Spleen (tissue), 11 donors: ENCODE results near the gene POLA1. TPM values are rescaled to one million over a fixed set of nuclear protein-coding genes. Genes with fewer than 3 reads are reported as not detected.

Experiments used
- DNase-seq: peaks from one replicate; pipeline ENCODE4 v3.0.0-alpha.2; 2020
- H3K27ac ChIP-seq, 8 donors: fragments of 200-600 bp; sonication (generic) in 7 of 8; 1 replicate in 4 of 8; 2 replicates in 4 of 8; pipeline versions ENCODE4 v1.5.0 to v1.8.0; 2016 to 2021; ENCODE audit warnings: inconsistent platforms in 4 of 8, mild to moderate bottlenecking in 4 of 8, moderate library complexity in 1 of 8
- H3K27me3 ChIP-seq, 7 donors: fragments of 200-600 bp; sonication (generic) in 6 of 7; replicated peaks in 1 of 7; 1 replicate in 4 of 7; 2 replicates in 3 of 7; pipeline versions ENCODE4 v1.5.0 to v1.8.0; 2016 to 2021; ENCODE audit warnings: inconsistent platforms in 3 of 7, mild to moderate bottlenecking in 1 of 7
- H3K36me3 ChIP-seq, 6 donors: fragments of 200-600 bp; sonication (generic) in 5 of 6; 1 replicate in 4 of 6; 2 replicates in 2 of 6; pipeline versions ENCODE4 v1.5.0 to v1.8.0; 2016 to 2021; ENCODE audit warnings: inconsistent platforms in 2 of 6
- H3K4me1 ChIP-seq, 6 donors: fragments of 200-600 bp; sonication (generic) in 5 of 6; 1 replicate in 3 of 6; 2 replicates in 3 of 6; pipeline versions ENCODE4 v1.5.0 to v1.8.0; 2016 to 2021; ENCODE audit warnings: inconsistent platforms in 3 of 6
- H3K4me3 ChIP-seq, 8 donors: fragments of 200-600 bp; sonication (generic) in 7 of 8; 1 replicate in 4 of 8; 2 replicates in 4 of 8; pipeline versions ENCODE4 v1.5.0 to v1.8.0; 2016 to 2021; ENCODE audit warnings: inconsistent platforms in 4 of 8, mild to moderate bottlenecking in 4 of 8, moderate library complexity in 2 of 8
- H3K9me3 ChIP-seq, 8 donors: fragments of 200-600 bp; sonication (generic) in 7 of 8; 1 replicate in 4 of 8; 2 replicates in 4 of 8; pipeline versions ENCODE4 v1.5.0 to v1.8.0; 2016 to 2021; ENCODE audit warnings: inconsistent platforms in 4 of 8
- POLR2A ChIP-seq, 3 donors: fragments of 450-650 bp; IDR thresholded peaks; one replicate each; pipeline ENCODE4 v1.5.1; 2017; ENCODE audit warnings: antibody characterized with exemption in 3 of 3, mild to moderate bottlenecking in 1 of 3
- POLR2AphosphoS5 ChIP-seq, 3 donors: sonication (generic); formaldehyde crosslinking; IDR thresholded peaks; one replicate each; pipeline ENCODE4 v1.5.1; 2017; ENCODE audit warnings: antibody characterized with exemption in 3 of 3
- WGBS, 5 donors: extraction: QIAGEN DNeasy Blood & Tissue Kit in 3 of 5; methylation state at CpG; one replicate each; pipeline versions ENCODE4 v1.1.5 to v1.1.7; 2013 to 2018; 5-methylcytosine and 5-hydroxymethylcytosine counted together
- intact Hi-C: fragments of 100-400 bp; cut with DNase I; formaldehyde crosslinking; loops from one replicate; pipeline ENCODE4 v1.15.0; 2023; ENCODE audit warnings: low total_unique reads
- polyA plus RNA-seq, 3 donors: library from polyadenylated mRNA; stranded (reverse); fragments of 200-250 nt; gene quantifications; one replicate each; pipeline ENCODE4 v1.2.1, GENCODE V29; 2013
- total RNA-seq, 7 donors: library from RNA; depleted of rRNA in 3 of 7; stranded (reverse); fragments of >200 nt in 3 of 7; fragmentation: NEBNext Ultra II Directional in 4 of 7; extraction: Animal tissue kit (Norgen Biotek cat#: 25700) in 4 of 7; gene quantifications; one replicate each; pipeline versions ENCODE4 v1.1.0 to v1.2.1, GENCODE V29; 2016 to 2021
- TF ChIP-seq, protein P1 (sequence below), 11 experiments: fragments of 200-600 bp in 7 of 11; fragments of 450-650 bp in 4 of 11; sonication (generic) in 4 of 11; IDR thresholded peaks in 8 of 11; conservative IDR thresholded peaks in 3 of 11; 1 replicate in 7 of 11; 2 replicates in 4 of 11; pipeline versions ENCODE4 v1.4.0 to v1.8.0; 2016 to 2021; ENCODE audit warnings: antibody characterized with exemption in 11 of 11, inconsistent platforms in 4 of 11, mild to moderate bottlenecking in 1 of 11
- donor health status: healthy with polysubstance abuse.
- donor health status: DM: no; HTN: no; CAD: no; lungs with moderate emphysema.
- donor health status: DM: no; HTN: no; CAD: no.
- donor health status: Bipolar disorder and iron deficiency.
- donor health status: healthy.
- donor health status: DM: no; HTN: no; CAD: no.
- donor health status: DM: yes; HTN: yes; CAD: no.

Gene POLA1
- total and polyA plus RNA-seq, 10 donors = 2.1 to 15.4 (median 10.6) TPM

DNA sequence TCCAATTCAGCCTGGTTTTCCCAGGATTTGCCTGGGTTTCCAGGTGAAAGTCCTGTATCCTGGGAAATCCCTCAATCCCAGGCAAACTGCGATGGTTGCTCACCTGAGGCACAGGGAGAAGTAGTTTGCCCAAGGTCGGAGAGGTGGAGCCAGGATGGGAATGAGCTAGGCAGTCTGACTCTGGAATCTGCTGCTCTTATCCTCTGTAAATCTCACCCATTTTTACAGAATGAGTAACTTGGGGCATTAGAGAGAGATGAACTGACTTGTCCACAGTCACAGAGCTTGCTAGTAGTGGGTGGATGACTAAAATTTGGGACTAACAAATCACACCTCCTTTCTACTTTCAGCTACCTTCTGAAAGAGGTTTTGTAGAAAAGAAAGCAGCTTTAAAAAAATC lies 331.9 kb downstream of the POLA1 start:
- DNase-seq = no peak
- Histone ChIP-seq H3K4me3 (no peak overlapping the region), H3K36me3 (no peaks in the 10 kb centered on the region), H3K27me3 (peaks cover 7 to 57% (median 37%) of the 10 kb centered on the region in 7 donors), H3K27ac (no peak overlapping the region), H3K9me3 (no peaks in the 10 kb centered on the region), H3K4me1 (peaks cover 0 to 18% (median 6%) of the 10 kb centered on the region in 6 donors)
- no peak for TF ChIP-seq POLR2A (IDR thresholded peaks at IDR 0.05)
- TF ChIP-seq, protein P1, sequence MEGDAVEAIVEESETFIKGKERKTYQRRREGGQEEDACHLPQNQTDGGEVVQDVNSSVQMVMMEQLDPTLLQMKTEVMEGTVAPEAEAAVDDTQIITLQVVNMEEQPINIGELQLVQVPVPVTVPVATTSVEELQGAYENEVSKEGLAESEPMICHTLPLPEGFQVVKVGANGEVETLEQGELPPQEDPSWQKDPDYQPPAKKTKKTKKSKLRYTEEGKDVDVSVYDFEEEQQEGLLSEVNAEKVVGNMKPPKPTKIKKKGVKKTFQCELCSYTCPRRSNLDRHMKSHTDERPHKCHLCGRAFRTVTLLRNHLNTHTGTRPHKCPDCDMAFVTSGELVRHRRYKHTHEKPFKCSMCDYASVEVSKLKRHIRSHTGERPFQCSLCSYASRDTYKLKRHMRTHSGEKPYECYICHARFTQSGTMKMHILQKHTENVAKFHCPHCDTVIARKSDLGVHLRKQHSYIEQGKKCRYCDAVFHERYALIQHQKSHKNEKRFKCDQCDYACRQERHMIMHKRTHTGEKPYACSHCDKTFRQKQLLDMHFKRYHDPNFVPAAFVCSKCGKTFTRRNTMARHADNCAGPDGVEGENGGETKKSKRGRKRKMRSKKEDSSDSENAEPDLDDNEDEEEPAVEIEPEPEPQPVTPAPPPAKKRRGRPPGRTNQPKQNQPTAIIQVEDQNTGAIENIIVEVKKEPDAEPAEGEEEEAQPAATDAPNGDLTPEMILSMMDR (IDR thresholded peaks at IDR 0.05 in 8 of 11, conservative IDR thresholded peaks at IDR 0.05 in 3 of 11) = no peak
- no peak for TF ChIP-seq POLR2AphosphoS5 (IDR thresholded peaks at IDR 0.05)
- WGBS, 5 donors = 67 to 82% (median 80%) methylated on average over 2 of the region's 2 CpGs
- intact Hi-C loops = no loop called here

DNA sequence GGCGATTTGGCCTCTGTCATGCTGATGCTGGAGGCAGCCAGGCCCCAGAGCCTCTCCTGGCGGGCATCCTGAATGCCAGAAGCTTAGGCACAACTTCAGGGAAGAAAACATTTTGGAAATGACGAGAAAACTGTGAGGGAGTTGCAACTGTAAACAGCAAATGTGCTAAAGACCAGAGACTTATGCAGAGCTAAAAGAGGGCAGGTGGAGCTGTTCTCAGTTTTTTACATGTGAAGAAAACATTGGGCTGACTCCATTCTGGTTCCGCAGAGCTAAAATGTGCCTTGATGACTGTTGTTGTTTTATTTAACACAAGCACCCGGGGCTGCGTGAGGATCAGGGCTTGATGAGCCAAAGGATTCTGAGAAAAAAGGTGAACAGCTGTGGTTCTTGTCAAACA lies 332.9 kb downstream of the POLA1 start:
- H3K27me3 ChIP-seq = peaks cover 4 to 48% (median 28%) of the 10 kb centered on the region in 7 donors
- H3K4me3 ChIP-seq = no peak overlapping the region
- TF ChIP-seq POLR2A (IDR thresholded peaks at IDR 0.05) = no peak
- TF ChIP-seq, protein P1 (IDR thresholded peaks at IDR 0.05 in 8 of 11, conservative IDR thresholded peaks at IDR 0.05 in 3 of 11) = no peak
- no peak for TF ChIP-seq POLR2AphosphoS5 (IDR thresholded peaks at IDR 0.05)
- H3K4me1 ChIP-seq = peaks cover 0 to 8% (median 3%) of the 10 kb centered on the region in 6 donors
- no peaks in the 10 kb centered on the region for H3K36me3 ChIP-seq
- H3K9me3 ChIP-seq = no peaks in the 10 kb centered on the region
- intact Hi-C loops = no loop called here
- no peak overlapping the region for H3K27ac ChIP-seq
- DNase-seq = no peak
- WGBS, 5 donors = 49 to 64% (median 58%) methylated on average over 5 to 6 of the region's 6 CpGs

DNA sequence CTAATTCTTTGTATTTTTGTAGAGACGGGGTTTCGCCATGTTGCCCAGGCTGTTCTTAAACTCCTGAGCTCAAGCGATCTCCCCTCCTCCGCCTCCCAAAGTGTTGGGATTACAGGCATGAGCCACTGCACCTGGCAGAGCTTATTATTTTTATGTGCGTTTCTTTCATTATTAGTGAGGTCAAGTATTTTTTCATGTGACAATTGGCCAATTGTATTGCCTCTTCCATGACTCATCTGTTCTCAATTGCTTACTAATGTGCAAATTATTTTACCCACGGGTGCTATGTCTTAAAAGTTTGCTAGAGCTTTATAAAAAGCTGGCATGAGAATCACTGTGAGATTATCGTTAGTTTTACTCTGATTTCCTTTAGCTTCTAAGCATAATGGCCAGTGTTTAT lies 335.0 kb downstream of the POLA1 start:
- WGBS, 5 donors = 75 to 87% (median 86%) methylated on average over 7 of the region's 7 CpGs
- no peak overlapping the region for H3K27ac ChIP-seq
- intact Hi-C loops = no loop called here

DNA sequence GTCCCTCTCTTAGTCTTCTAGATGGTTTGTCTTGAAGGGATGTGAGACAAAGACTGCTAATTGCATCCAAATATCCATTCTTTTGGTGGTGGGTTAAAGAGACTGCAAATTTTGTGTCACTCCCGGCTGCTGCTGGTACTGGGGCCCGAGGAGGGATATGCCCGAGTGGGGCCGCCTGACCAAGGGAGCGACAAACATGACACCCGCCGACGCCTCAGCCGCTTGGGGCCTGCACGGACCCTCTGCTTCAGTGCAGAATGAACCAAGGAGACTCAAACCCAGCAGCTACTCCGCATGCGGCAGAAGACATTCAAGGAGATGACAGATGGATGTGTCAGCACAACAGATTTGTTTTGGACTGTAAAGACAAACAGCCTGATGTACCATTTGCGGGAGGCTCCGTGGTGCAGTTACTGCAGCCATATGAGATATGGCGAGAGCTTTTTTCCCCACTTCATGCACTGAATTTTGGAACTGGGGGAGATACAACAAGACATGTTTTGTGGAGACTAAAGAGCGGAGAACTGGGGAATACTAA lies 335.6 kb downstream of the POLA1 start:
- Histone ChIP-seq H3K27me3 (peaks cover 0 to 24% (median 7%) of the 10 kb centered on the region in 7 donors), H3K4me1 (no peaks in the 10 kb centered on the region), H3K27ac (no peak overlapping the region), H3K4me3 (no peak overlapping the region), H3K9me3 (no peaks in the 10 kb centered on the region), H3K36me3 (no peaks in the 10 kb centered on the region)
- WGBS, 5 donors = 84 to 95% (median 90%) methylated on average over 12 to 16 of the region's 16 CpGs
- DNase-seq = no peak
- intact Hi-C loops = no loop called here
- TF ChIP-seq POLR2A (IDR thresholded peaks at IDR 0.05) (no peak), POLR2AphosphoS5 (IDR thresholded peaks at IDR 0.05) (no peak)
- TF ChIP-seq, protein P1 (IDR thresholded peaks at IDR 0.05 in 8 of 11, conservative IDR thresholded peaks at IDR 0.05 in 3 of 11) = no peak

More for the DNA sequence above, 335.0 kb downstream of the POLA1 start:
- DNase-seq = no peak
- TF ChIP-seq POLR2A (IDR thresholded peaks at IDR 0.05) = no peak
- no peak for TF ChIP-seq POLR2AphosphoS5 (IDR thresholded peaks at IDR 0.05)
- TF ChIP-seq, protein P1 (IDR thresholded peaks at IDR 0.05 in 8 of 11, conservative IDR thresholded peaks at IDR 0.05 in 3 of 11) = no peak
- no peaks in the 10 kb centered on the region for H3K9me3 ChIP-seq
- H3K36me3 ChIP-seq = no peaks in the 10 kb centered on the region
- H3K27me3 ChIP-seq = peaks cover 0 to 29% (median 8%) of the 10 kb centered on the region in 7 donors
- H3K4me1 ChIP-seq = no peaks in the 10 kb centered on the region
- H3K4me3 ChIP-seq = no peak overlapping the region
